Measurements from ENCODE around the gene CYTH1. TPM values are rescaled to one million over a fixed set of nuclear protein-coding genes. Genes with fewer than 3 reads are reported as not detected.

Gene CYTH1
- total RNA-seq, 1 donor from 2014 or later: 62.9 TPM

GRCh38 chr17:78667741-78668640 lies 114.1 kb downstream of the CYTH1 start:
- intact Hi-C loops (cut with DNase I): no loop called here
- no peak for DNase-seq (ENCODE audit: extremely low spot score in 2 of 2)
- no peak for TF ChIP-seq POLR2A (IDR thresholded peaks at IDR 0.05)
- no peak for TF ChIP-seq POLR2AphosphoS5 (IDR thresholded peaks at IDR 0.05; ENCODE audit: insufficient read depth in 1 of 2, low read depth in 1 of 2)
- TF ChIP-seq CTCF (IDR thresholded peaks at IDR 0.05): no peak
- H3K27ac ChIP-seq: no peak overlapping the region
- no peak overlapping the region for H3K4me3 ChIP-seq
- H3K27me3 ChIP-seq: no peaks in the 10 kb centered on the region
- no peaks in the 10 kb centered on the region for H3K36me3 ChIP-seq
- H3K4me1 ChIP-seq: peaks cover 17% of the 10 kb centered on the region
- no peaks in the 10 kb centered on the region for H3K9me3 ChIP-seq

- no peak overlapping the region for H3K27ac ChIP-seq
- no peaks in the 10 kb centered on the region for H3K9me3 ChIP-seq
- DNase-seq (ENCODE audit: extremely low spot score in 2 of 2): no peak
- TF ChIP-seq POLR2AphosphoS5 (IDR thresholded peaks at IDR 0.05; ENCODE audit: insufficient read depth in 1 of 2, low read depth in 1 of 2) (no peak), CTCF (IDR thresholded peaks at IDR 0.05) (no peak), POLR2A (IDR thresholded peaks at IDR 0.05) (no peak)
- intact Hi-C loops (cut with DNase I): no loop called here
- no peaks in the 10 kb centered on the region for H3K36me3 ChIP-seq
- H3K4me3 ChIP-seq: no peak overlapping the region
- no peaks in the 10 kb centered on the region for H3K27me3 ChIP-seq
- peaks cover 14% of the 10 kb centered on the region for H3K4me1 ChIP-seq
These were observed 115.0 kb downstream of the CYTH1 start for GRCh38 chr17:78667091-78667490.

- no peak for DNase-seq (ENCODE audit: extremely low spot score in 2 of 2)
- no peaks in the 10 kb centered on the region for H3K36me3 ChIP-seq
- H3K4me1 ChIP-seq: peaks cover 14% of the 10 kb centered on the region
- H3K9me3 ChIP-seq: no peaks in the 10 kb centered on the region
- H3K27ac ChIP-seq: no peak overlapping the region
- H3K4me3 ChIP-seq: no peak overlapping the region
- no peak for TF ChIP-seq POLR2A (IDR thresholded peaks at IDR 0.05)
- TF ChIP-seq POLR2AphosphoS5 (IDR thresholded peaks at IDR 0.05; ENCODE audit: insufficient read depth in 1 of 2, low read depth in 1 of 2): peak in 1 of 2 donors; percentile 70
- H3K27me3 ChIP-seq: no peaks in the 10 kb centered on the region
- intact Hi-C loops (cut with DNase I): no loop called here
These were observed 115.8 kb downstream of the CYTH1 start for GRCh38 chr17:78665952-78666920.

- Histone ChIP-seq H3K9me3 (no peaks in the 10 kb centered on the region), H3K27me3 (no peaks in the 10 kb centered on the region), H3K4me3 (no peak overlapping the region), H3K36me3 (no peaks in the 10 kb centered on the region), H3K27ac (no peak overlapping the region), H3K4me1 (peaks cover 14% of the 10 kb centered on the region)
- intact Hi-C loops (cut with DNase I): no loop called here
- TF ChIP-seq CTCF (IDR thresholded peaks at IDR 0.05): no peak
- DNase-seq (ENCODE audit: extremely low spot score in 2 of 2): no peak
These were observed 116.6 kb downstream of the CYTH1 start for GRCh38 chr17:78665387-78665951.

All from vagina (tissue), 2 donors.